Liver (tissue), 9 donors: Measurements from ENCODE around the gene SIRT7. TPM values are rescaled to one million over a fixed set of nuclear protein-coding genes. Genes with fewer than 3 reads are reported as not detected.

Experiments
- DNase-seq: peaks from one replicate; pipeline ENCODE4 v3.0.0-alpha.2; 2017; ENCODE audit warnings: low spot score
- H3K27ac ChIP-seq, 2 donors: one replicate each; pipeline ENCODE4 v1.7.0; 2013; ENCODE audit warnings: inconsistent platforms in 2 of 2, low read length in 2 of 2, control low read depth in 1 of 2, low read depth in 1 of 2, mild to moderate bottlenecking in 1 of 2
- H3K27me3 ChIP-seq, 4 donors: one replicate each; pipeline versions ENCODE4 v1.6.1 to v1.7.0; 2013; ENCODE audit warnings: low read length in 3 of 4, inconsistent platforms in 1 of 4, mild to moderate bottlenecking in 1 of 4, moderate library complexity in 1 of 4; ENCODE audit not compliant: control insufficient read depth in 4 of 4, insufficient read depth in 4 of 4
- H3K36me3 ChIP-seq, 4 donors: one replicate each; pipeline versions ENCODE4 v1.6.1 to v1.7.0; 2013; ENCODE audit warnings: low read length in 3 of 4, mild to moderate bottlenecking in 3 of 4, low read depth in 1 of 4, moderate library complexity in 1 of 4; ENCODE audit not compliant: control insufficient read depth in 4 of 4, insufficient read depth in 3 of 4
- H3K4me1 ChIP-seq, 4 donors: one replicate each; pipeline versions ENCODE4 v1.6.1 to v1.7.0; 2013; ENCODE audit warnings: low read length in 3 of 4, mild to moderate bottlenecking in 3 of 4, moderate library complexity in 1 of 4; ENCODE audit not compliant: control insufficient read depth in 4 of 4, insufficient read depth in 4 of 4
- H3K4me3 ChIP-seq, 3 donors: one replicate each; pipeline versions ENCODE4 v1.6.1 to v1.7.0; 2013; ENCODE audit warnings: low read length in 3 of 3, control low read depth in 1 of 3, low read depth in 1 of 3, mild to moderate bottlenecking in 1 of 3
- H3K9ac ChIP-seq, 2 donors: one replicate each; pipeline ENCODE4 v1.7.0; 2013; ENCODE audit warnings: low read length in 2 of 2, mild to moderate bottlenecking in 2 of 2, moderate library complexity in 2 of 2, control low read depth in 1 of 2, low read depth in 1 of 2
- H3K9me3 ChIP-seq, 4 donors: one replicate each; pipeline versions ENCODE4 v1.6.1 to v1.7.0; 2013; ENCODE audit warnings: low read length in 3 of 4; ENCODE audit not compliant: control insufficient read depth in 4 of 4
- ATF3 ChIP-seq: IDR thresholded peaks from 2 replicates; pipeline ENCODE4 v1.6.1; 2016; ENCODE audit warnings: antibody characterized with exemption
- CTCF ChIP-seq: fragments of 150-350 bp; IDR thresholded peaks from 2 replicates; pipeline ENCODE4 v1.5.1; 2017; ENCODE audit warnings: improper control_type of control experiment, low read depth, low read length; ENCODE audit not compliant: missing input control
- EGR1 ChIP-seq, 2 donors: IDR thresholded peaks; 2 replicates each; pipeline ENCODE4 v1.6.1; 2016 to 2018; ENCODE audit warnings: antibody characterized with exemption in 2 of 2, low read depth in 2 of 2
- FOXA1 ChIP-seq: IDR thresholded peaks from 2 replicates; pipeline ENCODE4 v1.6.1; 2016; ENCODE audit warnings: antibody characterized with exemption
- FOXA2 ChIP-seq: IDR thresholded peaks from 2 replicates; pipeline ENCODE4 v1.6.1; 2016; ENCODE audit warnings: antibody characterized with exemption
- GABPA ChIP-seq, 2 donors: IDR thresholded peaks in 1 of 2; conservative IDR thresholded peaks in 1 of 2; 2 replicates each; pipeline ENCODE4 v1.6.1; 2016; ENCODE audit warnings: antibody characterized with exemption in 2 of 2, mild to moderate bottlenecking in 1 of 2, moderate library complexity in 1 of 2
- HNF4A ChIP-seq, 2 donors: conservative IDR thresholded peaks; 2 replicates each; pipeline ENCODE4 v1.6.1; 2016; ENCODE audit warnings: antibody characterized with exemption in 2 of 2, mild to moderate bottlenecking in 2 of 2
- HNF4G ChIP-seq: IDR thresholded peaks from 2 replicates; pipeline ENCODE4 v1.6.1; 2016; ENCODE audit warnings: antibody characterized with exemption
- JUND ChIP-seq, 2 donors: IDR thresholded peaks; 2 replicates each; pipeline ENCODE4 v1.6.1; 2016; ENCODE audit warnings: antibody characterized with exemption in 2 of 2
- MAX ChIP-seq: IDR thresholded peaks from 2 replicates; pipeline ENCODE4 v1.6.1; 2016; ENCODE audit warnings: antibody characterized with exemption
- NR2F2 ChIP-seq: IDR thresholded peaks from 2 replicates; pipeline ENCODE4 v1.6.1; 2016; ENCODE audit warnings: antibody characterized with exemption
- RAD21 ChIP-seq, 2 donors: IDR thresholded peaks; 2 replicates each; pipeline ENCODE4 v1.6.1; 2016; ENCODE audit warnings: antibody characterized with exemption in 2 of 2, mild to moderate bottlenecking in 2 of 2
- REST ChIP-seq: IDR thresholded peaks from 2 replicates; pipeline ENCODE4 v1.6.1; 2016; ENCODE audit warnings: antibody characterized with exemption, mild to moderate bottlenecking
- SP1 ChIP-seq: IDR thresholded peaks from 2 replicates; pipeline ENCODE4 v1.6.1; 2018; ENCODE audit warnings: antibody characterized with exemption, mild to moderate bottlenecking
- TAF1 ChIP-seq: conservative IDR thresholded peaks from 2 replicates; pipeline ENCODE4 v1.6.1; 2016; ENCODE audit warnings: antibody characterized with exemption, mild to moderate bottlenecking
- YY1 ChIP-seq: IDR thresholded peaks from 2 replicates; pipeline ENCODE4 v1.6.1; 2016; ENCODE audit warnings: antibody characterized with exemption, mild to moderate bottlenecking
- ZBTB33 ChIP-seq: IDR thresholded peaks from 2 replicates; pipeline ENCODE4 v1.6.1; 2016; ENCODE audit warnings: antibody characterized with exemption
- WGBS: extraction: QIAGEN DNeasy Blood & Tissue Kit; methylation state at CpG from one replicate; pipeline ENCODE4 v1.1.7; 2013; 5-methylcytosine and 5-hydroxymethylcytosine counted together
- polyA plus RNA-seq, 2 donors: library from polyadenylated mRNA; stranded (reverse) in 1 of 2; unstranded in 1 of 2; fragments of 200-250 nt in 1 of 2; fragments of >200 nt in 1 of 2; fragmentation: Nextera tagmentation in 1 of 2; extraction: Ambion mirVana in 1 of 2; gene quantifications; one replicate each; pipeline versions ENCODE4 v1.2.1 to v1.2.3, GENCODE V29; 2013 to 2015
- total RNA-seq, 2 donors: library from RNA; depleted of rRNA; stranded (reverse); fragments of >200 nt; gene quantifications; one replicate each; pipeline ENCODE4 v1.2.3, GENCODE V29; 2014
- donor health status: healthy.
- donor health status: healthy.
- donor health status: healthy.
- donor health status: healthy.
- donor health status: healthy.

Gene SIRT7
- total and polyA plus RNA-seq, 4 donors, result 7.1 to 16.5 (median 11.5) TPM

- Histone ChIP-seq H3K27ac (no peak overlapping the region), H3K4me1 (peaks cover 3 to 13% (median 10%) of the 10 kb centered on the region in 4 donors), H3K27me3 (no peaks in the 10 kb centered on the region), H3K36me3 (peaks cover 6 to 37% (median 7%) of the 10 kb centered on the region in 4 donors), H3K4me3 (no peak overlapping the region), H3K9me3 (no peaks in the 10 kb centered on the region), H3K9ac (no peak overlapping the region)
- TF ChIP-seq TAF1 (no peak), HNF4G (no peak), HNF4A (conservative IDR thresholded peaks at IDR 0.05) (no peak), NR2F2 (no peak), YY1 (no peak), JUND (IDR thresholded peaks at IDR 0.05) (no peak), REST (no peak), ATF3 (no peak), EGR1 (IDR thresholded peaks at IDR 0.05; ENCODE audit: low read depth in 2 of 2) (no peak), SP1 (no peak), ZBTB33 (no peak), FOXA1 (no peak), RAD21 (IDR thresholded peaks at IDR 0.05) (no peak), FOXA2 (no peak), GABPA (IDR thresholded peaks at IDR 0.05 in 1 of 2, conservative IDR thresholded peaks at IDR 0.05 in 1 of 2) (no peak), MAX (no peak), CTCF (no peak)
- no peak for DNase-seq
- 94% methylated on average over 11 of the region's 11 CpGs for WGBS
Measured at GRCh38 chr17:81895400-81895799, 22.6 kb downstream of the SIRT7 start.

- DNase-seq, result no peak
- WGBS, result under 1% methylated on average over 40 of the region's 40 CpGs
- Histone ChIP-seq H3K27me3 (no peaks in the 10 kb centered on the region), H3K9me3 (no peaks in the 10 kb centered on the region), H3K36me3 (peaks cover 12 to 42% (median 17%) of the 10 kb centered on the region in 4 donors), H3K9ac (no peak overlapping the region), H3K27ac (peak overlapping the region in 1 of 2 donors; percentile 25), H3K4me3 (peak overlapping the region; percentile 66 to 94 (median 91)), H3K4me1 (peaks cover 6 to 24% (median 19%) of the 10 kb centered on the region in 4 donors)
- no peak for TF ChIP-seq ZBTB33
- TF ChIP-seq NR2F2, result no peak
Measured at GRCh38 chr17:81891303-81891552, 26.7 kb downstream of the SIRT7 start.
